Vagina (tissue), 2 donors: ENCODE results near the gene WASL. TPM values are rescaled to one million over a fixed set of nuclear protein-coding genes. Genes with fewer than 3 reads are reported as not detected.

Source experiments
- DNase-seq, 2 donors: peaks; one replicate each; pipeline ENCODE4 v3.0.0-alpha.2; 2017; ENCODE audit errors: extremely low spot score in 2 of 2
- H3K27ac ChIP-seq: fragments of 200-600 bp; sonication (generic); one replicate; pipeline ENCODE4 v1.5.1; 2019
- H3K27me3 ChIP-seq: fragments of 200-600 bp; sonication (generic); one replicate; pipeline ENCODE4 v1.5.1; 2019
- H3K36me3 ChIP-seq, 2 donors: fragments of 200-600 bp; sonication (generic); one replicate each; pipeline ENCODE4 v1.5.1; 2017 to 2019
- H3K4me1 ChIP-seq: fragments of 200-600 bp; sonication (generic); one replicate; pipeline ENCODE4 v1.5.1; 2019
- H3K4me3 ChIP-seq, 2 donors: fragments of 200-600 bp; sonication (generic); 1 replicate in 1 of 2; 2 replicates in 1 of 2; pipeline ENCODE4 v1.5.1; 2016 to 2019
- H3K9me3 ChIP-seq: fragments of 200-600 bp; sonication (generic); one replicate; pipeline ENCODE4 v1.5.1; 2019
- CTCF ChIP-seq, 3 experiments: fragments of 450-650 bp in 2 of 3; fragments of 200-600 bp in 1 of 3; sonication (generic) in 1 of 3; IDR thresholded peaks; one replicate each; pipeline ENCODE4 v1.5.1; 2017 to 2019; ENCODE audit warnings: antibody characterized with exemption in 3 of 3, mild to moderate bottlenecking in 2 of 3, moderate library complexity in 2 of 3
- POLR2A ChIP-seq, 2 donors: fragments of 450-650 bp; IDR thresholded peaks; one replicate each; pipeline ENCODE4 v1.6.1; 2017; ENCODE audit warnings: antibody characterized with exemption in 2 of 2, mild to moderate bottlenecking in 2 of 2, moderate library complexity in 2 of 2
- POLR2AphosphoS5 ChIP-seq, 2 donors: sonication (generic); formaldehyde crosslinking; IDR thresholded peaks; one replicate each; pipeline ENCODE4 v1.9.0; 2017; ENCODE audit warnings: antibody characterized with exemption in 2 of 2, mild to moderate bottlenecking in 2 of 2, low read depth in 1 of 2; ENCODE audit not compliant: insufficient read depth in 1 of 2
- intact Hi-C: fragments of 100-400 bp; cut with DNase I; formaldehyde crosslinking; loops from one replicate; pipeline ENCODE4 v1.15.1; 2023
- total RNA-seq: library from RNA; depleted of rRNA; stranded (reverse); fragments of >200 nt; gene quantifications from one replicate; pipeline ENCODE4 v1.2.3, GENCODE V29; 2016

WASL gene
- total RNA-seq, 1 donor from 2014 or later: 24.8 TPM

GRCh38 chr7:123669485-123669884, 79.3 kb downstream of the WASL start:
- no peak overlapping the region for H3K4me3 ChIP-seq
- no peak for DNase-seq
- H3K27me3 ChIP-seq: no peaks in the 10 kb centered on the region
- H3K36me3 ChIP-seq: no peaks in the 10 kb centered on the region
- no peak overlapping the region for H3K27ac ChIP-seq
- TF ChIP-seq POLR2AphosphoS5 (IDR thresholded peaks at IDR 0.05; ENCODE audit: insufficient read depth in 1 of 2, low read depth in 1 of 2) (no peak), CTCF (IDR thresholded peaks at IDR 0.05) (no peak), POLR2A (IDR thresholded peaks at IDR 0.05) (no peak)
- H3K4me1 ChIP-seq: peaks cover 10% of the 10 kb centered on the region
- intact Hi-C loops: no loop called here
- no peaks in the 10 kb centered on the region for H3K9me3 ChIP-seq

- H3K4me1 ChIP-seq: no peaks in the 10 kb centered on the region
- H3K4me3 ChIP-seq: no peak overlapping the region
- H3K36me3 ChIP-seq: no peaks in the 10 kb centered on the region
- DNase-seq: no peak
- TF ChIP-seq CTCF (IDR thresholded peaks at IDR 0.05) (no peak), POLR2AphosphoS5 (IDR thresholded peaks at IDR 0.05; ENCODE audit: insufficient read depth in 1 of 2, low read depth in 1 of 2) (no peak), POLR2A (IDR thresholded peaks at IDR 0.05) (no peak)
- intact Hi-C loops: no loop called here
- no peak overlapping the region for H3K27ac ChIP-seq
- no peaks in the 10 kb centered on the region for H3K9me3 ChIP-seq
- H3K27me3 ChIP-seq: no peaks in the 10 kb centered on the region
Observed at GRCh38 chr7:123666492-123666891, 82.3 kb downstream of the WASL start.

GRCh38 chr7:123665896-123666295, 82.9 kb downstream of the WASL start:
- no peak for DNase-seq
- no peak overlapping the region for H3K27ac ChIP-seq
- H3K4me1 ChIP-seq: no peaks in the 10 kb centered on the region
- no peak for TF ChIP-seq CTCF (IDR thresholded peaks at IDR 0.05)
- no peak for TF ChIP-seq POLR2A (IDR thresholded peaks at IDR 0.05)
- no peak for TF ChIP-seq POLR2AphosphoS5 (IDR thresholded peaks at IDR 0.05; ENCODE audit: insufficient read depth in 1 of 2, low read depth in 1 of 2)
- no peak overlapping the region for H3K4me3 ChIP-seq
- H3K36me3 ChIP-seq: no peaks in the 10 kb centered on the region
- no peaks in the 10 kb centered on the region for H3K9me3 ChIP-seq
- intact Hi-C loops: no loop called here
- no peaks in the 10 kb centered on the region for H3K27me3 ChIP-seq

- no peaks in the 10 kb centered on the region for H3K9me3 ChIP-seq
- intact Hi-C loops: no loop called here
- no peak for DNase-seq
- H3K36me3 ChIP-seq: no peaks in the 10 kb centered on the region
- no peak for TF ChIP-seq POLR2AphosphoS5 (IDR thresholded peaks at IDR 0.05; ENCODE audit: insufficient read depth in 1 of 2, low read depth in 1 of 2)
- TF ChIP-seq POLR2A (IDR thresholded peaks at IDR 0.05): no peak
- TF ChIP-seq CTCF (IDR thresholded peaks at IDR 0.05): no peak
- H3K4me3 ChIP-seq: no peak overlapping the region
- H3K4me1 ChIP-seq: no peaks in the 10 kb centered on the region
- no peaks in the 10 kb centered on the region for H3K27me3 ChIP-seq
- H3K27ac ChIP-seq: no peak overlapping the region
Observed at GRCh38 chr7:123665157-123665556, 83.6 kb downstream of the WASL start.

GRCh38 chr7:123663200-123663599, 85.6 kb downstream of the WASL start:
- H3K27me3 ChIP-seq: no peaks in the 10 kb centered on the region
- no peaks in the 10 kb centered on the region for H3K4me1 ChIP-seq
- intact Hi-C loops: no loop called here
- no peak for DNase-seq
- H3K27ac ChIP-seq: no peak overlapping the region
- H3K36me3 ChIP-seq: no peaks in the 10 kb centered on the region
- H3K9me3 ChIP-seq: no peaks in the 10 kb centered on the region
- no peak for TF ChIP-seq POLR2A (IDR thresholded peaks at IDR 0.05)
- no peak for TF ChIP-seq CTCF (IDR thresholded peaks at IDR 0.05)
- TF ChIP-seq POLR2AphosphoS5 (IDR thresholded peaks at IDR 0.05; ENCODE audit: insufficient read depth in 1 of 2, low read depth in 1 of 2): no peak
- no peak overlapping the region for H3K4me3 ChIP-seq
